ENCODE measurements around the gene TLCD3A.

The TLCD3A gene

DNA sequence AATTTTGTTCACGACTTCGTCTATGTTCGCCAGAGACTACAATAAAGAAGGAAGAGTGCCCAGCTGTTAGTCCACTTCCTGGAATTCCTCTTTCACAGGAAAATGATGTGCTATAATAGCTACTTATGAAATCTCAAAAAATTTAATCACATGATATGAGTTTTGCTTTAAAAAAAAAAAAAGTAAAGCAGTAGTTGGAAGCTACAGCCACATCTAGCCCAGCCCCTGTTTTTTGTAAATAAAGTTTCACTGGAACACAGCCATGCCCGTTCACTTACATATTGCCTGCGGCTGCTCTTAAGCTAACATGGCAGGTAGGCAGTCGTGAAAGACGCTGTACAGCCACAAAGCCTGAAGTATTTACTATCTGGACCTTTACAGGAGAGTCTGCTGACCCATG is 33.1 kb upstream of the TLCD3A start:
- POLR2A ChIA-PET = no interaction called here
- no peak for TF ChIP-seq ZNF384 (IDR thresholded peaks at IDR 0.05)
- TF ChIP-seq ARNT (IDR thresholded peaks at IDR 0.05) = no peak
- no peak for TF ChIP-seq BHLHE40 (IDR thresholded peaks at IDR 0.05; ENCODE audit: borderline replicate concordance)
- TF ChIP-seq FOXA1 (IDR thresholded peaks at IDR 0.05) = no peak
- TF ChIP-seq SP1 (IDR thresholded peaks at IDR 0.05) = no peak
- TF ChIP-seq FOXK2 (IDR thresholded peaks at IDR 0.05) = no peak
- no peak for TF ChIP-seq NFRKB (IDR thresholded peaks at IDR 0.05)
- TF ChIP-seq, protein P1, sequence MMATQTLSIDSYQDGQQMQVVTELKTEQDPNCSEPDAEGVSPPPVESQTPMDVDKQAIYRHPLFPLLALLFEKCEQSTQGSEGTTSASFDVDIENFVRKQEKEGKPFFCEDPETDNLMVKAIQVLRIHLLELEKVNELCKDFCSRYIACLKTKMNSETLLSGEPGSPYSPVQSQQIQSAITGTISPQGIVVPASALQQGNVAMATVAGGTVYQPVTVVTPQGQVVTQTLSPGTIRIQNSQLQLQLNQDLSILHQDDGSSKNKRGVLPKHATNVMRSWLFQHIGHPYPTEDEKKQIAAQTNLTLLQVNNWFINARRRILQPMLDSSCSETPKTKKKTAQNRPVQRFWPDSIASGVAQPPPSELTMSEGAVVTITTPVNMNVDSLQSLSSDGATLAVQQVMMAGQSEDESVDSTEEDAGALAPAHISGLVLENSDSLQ (IDR thresholded peaks at IDR 0.05) = no peak
- no peak for TF ChIP-seq ELF4 (IDR thresholded peaks at IDR 0.05)
- no peak for TF ChIP-seq HDGF (IDR thresholded peaks at IDR 0.05; ENCODE audit: borderline replicate concordance)
- no peak for TF ChIP-seq LEF1 (IDR thresholded peaks at IDR 0.05; ENCODE audit: borderline replicate concordance)
- TF ChIP-seq SUZ12 (IDR thresholded peaks at IDR 0.05) = no peak
- no peak for TF ChIP-seq FOXM1 (IDR thresholded peaks at IDR 0.05; ENCODE audit: borderline replicate concordance)
- DNase-seq (ENCODE audit: extremely low spot score) = no peak
- CTCF ChIA-PET = interaction anchor here (1.1 to 1.4 kb wide), 4 partner anchors 8 to 550 kb away, joined by 3 to 15 read pairs (median 4); no protein-coding TSS in a partner anchor

DNA sequence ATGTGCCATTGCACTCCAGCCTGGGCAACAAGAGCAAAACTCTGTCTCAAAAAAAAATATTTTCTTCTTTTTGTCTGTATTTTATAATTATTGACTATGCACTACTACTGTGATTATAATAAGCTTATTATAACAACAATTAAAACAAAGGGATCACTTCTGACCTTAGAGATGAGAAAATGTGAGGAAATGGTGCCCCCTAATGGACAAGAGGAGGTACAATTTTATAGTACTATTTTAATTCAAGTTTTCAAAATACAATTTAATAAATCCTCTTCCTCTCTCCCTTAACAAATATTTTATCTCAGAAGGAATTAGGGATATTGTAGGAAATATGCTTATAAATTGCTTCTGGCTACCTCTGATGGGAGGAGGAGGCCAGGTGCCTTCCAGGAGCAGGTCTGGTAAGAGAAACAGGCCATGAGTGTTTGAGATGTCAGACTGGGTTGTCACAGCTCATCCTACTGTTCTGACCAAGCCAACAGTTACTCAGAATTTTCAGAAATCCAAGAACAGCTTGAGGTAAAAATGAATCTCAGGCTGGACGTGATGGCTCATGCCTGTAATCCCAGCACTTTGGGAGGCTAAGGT is 31.8 kb upstream of the TLCD3A start:
- peak; percentile 43 for DNase-seq (ENCODE audit: extremely low spot score)

DNA sequence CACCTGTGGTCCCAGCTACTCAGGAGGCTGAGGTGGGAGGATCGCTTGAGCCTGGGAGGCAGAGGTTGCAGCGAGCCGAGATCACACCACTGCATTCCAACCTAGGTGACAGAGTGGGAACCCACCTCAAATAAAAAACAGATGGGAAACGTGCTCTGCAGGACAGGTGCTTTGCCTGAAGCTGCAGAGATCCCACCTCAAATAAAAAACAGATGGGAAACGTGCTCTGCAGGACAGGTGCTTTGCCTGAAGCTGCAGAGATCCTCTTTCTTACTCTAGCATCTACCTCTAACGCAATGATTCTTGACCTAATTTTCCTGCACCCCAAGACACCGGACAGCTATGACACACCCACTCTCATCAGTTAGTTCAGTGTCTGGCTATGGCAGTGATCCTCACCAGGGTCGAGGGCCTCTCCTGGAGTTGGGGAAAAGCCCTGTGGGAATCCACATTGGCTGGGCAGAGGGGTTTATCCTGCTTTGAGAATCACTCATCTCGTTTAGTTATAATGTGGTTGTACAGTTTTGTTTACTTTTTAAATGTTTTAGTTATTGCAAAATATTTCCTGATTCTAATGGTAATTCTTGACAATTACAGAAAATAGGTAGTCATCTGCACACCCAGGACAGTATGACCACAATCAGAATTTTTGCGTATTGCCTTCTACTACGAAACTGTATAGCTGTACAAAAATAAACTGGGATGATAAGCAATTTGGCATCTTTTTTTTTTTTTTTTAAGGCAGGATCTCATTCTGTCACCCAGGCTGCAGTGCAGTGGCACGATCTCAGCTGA is 29.1 kb upstream of the TLCD3A start:
- no peak for DNase-seq (ENCODE audit: extremely low spot score)
- ChIA-PET POLR2A (no interaction called here), CTCF (interaction anchor here (0.7 kb wide), 1 partner anchor 12 kb away, joined by 3 read pairs; no protein-coding TSS in a partner anchor)

More for the DNA sequence above, 31.8 kb upstream of the TLCD3A start:
- POLR2A ChIA-PET = no interaction called here
- TF ChIP-seq SUZ12 (IDR thresholded peaks at IDR 0.05) (no peak), FOXA1 (IDR thresholded peaks at IDR 0.05) (no peak), ARNT (IDR thresholded peaks at IDR 0.05) (no peak), HDGF (IDR thresholded peaks at IDR 0.05; ENCODE audit: borderline replicate concordance) (no peak), BHLHE40 (IDR thresholded peaks at IDR 0.05; ENCODE audit: borderline replicate concordance) (no peak), LEF1 (IDR thresholded peaks at IDR 0.05; ENCODE audit: borderline replicate concordance) (no peak), L3MBTL2 (conservative IDR thresholded peaks at IDR 0.05) (no peak), NFRKB (IDR thresholded peaks at IDR 0.05) (no peak), TARDBP (IDR thresholded peaks at IDR 0.05) (no peak), CTBP1 (IDR thresholded peaks at IDR 0.05; ENCODE audit: borderline replicate concordance) (no peak), FOXM1 (IDR thresholded peaks at IDR 0.05; ENCODE audit: borderline replicate concordance) (no peak), ZNF384 (IDR thresholded peaks at IDR 0.05) (no peak), SP1 (IDR thresholded peaks at IDR 0.05) (no peak), FOXK2 (IDR thresholded peaks at IDR 0.05) (no peak), ELF4 (IDR thresholded peaks at IDR 0.05) (no peak)
- TF ChIP-seq, protein P1 (IDR thresholded peaks at IDR 0.05) = no peak
- CTCF ChIA-PET = interaction anchor here (0.7 to 1.4 kb wide), 6 partner anchors 9 to 551 kb away, joined by 3 to 15 read pairs (median 4); no protein-coding TSS in a partner anchor

DNA sequence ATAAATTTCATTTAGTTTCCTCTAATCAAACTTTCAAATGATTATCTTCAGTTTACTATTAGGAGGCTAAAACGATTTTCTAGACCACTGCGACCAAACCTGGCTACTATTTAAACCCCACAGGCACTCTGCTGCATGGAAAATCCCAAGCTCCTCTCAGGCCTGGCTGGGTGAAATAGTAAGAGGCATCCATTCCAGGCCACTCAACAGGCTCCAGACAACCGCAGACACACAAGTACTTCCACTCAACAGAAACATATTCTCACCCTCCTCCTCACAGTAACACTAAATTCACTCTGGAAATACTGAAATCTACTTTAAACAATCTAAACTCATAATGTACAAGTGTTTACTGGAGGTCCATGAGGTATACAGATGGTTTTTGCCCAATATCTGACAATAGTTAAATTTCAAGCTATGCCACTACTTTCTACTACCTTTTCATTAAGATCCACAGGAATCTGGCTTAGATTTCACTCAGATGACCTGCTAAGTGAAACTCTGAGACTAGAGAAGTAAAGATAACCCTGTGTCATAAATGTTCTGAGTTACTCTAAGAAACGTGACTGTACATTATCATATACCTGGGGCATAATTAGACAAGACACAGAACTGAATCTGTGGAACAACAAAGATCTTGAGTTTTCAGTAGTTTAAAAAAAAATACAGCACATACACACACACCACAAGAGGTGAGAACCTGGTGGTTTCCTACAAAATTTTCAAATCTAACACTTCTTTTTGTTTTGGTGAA is 28.1 kb upstream of the TLCD3A start:
- POLR2A ChIA-PET = no interaction called here
- TF ChIP-seq FOXM1 (IDR thresholded peaks at IDR 0.05; ENCODE audit: borderline replicate concordance) = no peak
- no peak for TF ChIP-seq LEF1 (IDR thresholded peaks at IDR 0.05; ENCODE audit: borderline replicate concordance)
- TF ChIP-seq NFRKB (IDR thresholded peaks at IDR 0.05) = no peak
- TF ChIP-seq SUZ12 (IDR thresholded peaks at IDR 0.05) = no peak
- TF ChIP-seq L3MBTL2 (conservative IDR thresholded peaks at IDR 0.05) = no peak
- no peak for TF ChIP-seq ELF4 (IDR thresholded peaks at IDR 0.05)
- TF ChIP-seq FOXA1 (IDR thresholded peaks at IDR 0.05) = no peak
- TF ChIP-seq, protein P1 (IDR thresholded peaks at IDR 0.05) = no peak
- TF ChIP-seq ZNF384 (IDR thresholded peaks at IDR 0.05) = no peak
- no peak for DNase-seq (ENCODE audit: extremely low spot score)
- CTCF ChIA-PET = interaction anchor here (0.7 kb wide), 1 partner anchor 11 kb away, joined by 3 read pairs; no protein-coding TSS in a partner anchor

More for the DNA sequence above, 29.1 kb upstream of the TLCD3A start:
- TF ChIP-seq LEF1 (IDR thresholded peaks at IDR 0.05; ENCODE audit: borderline replicate concordance) = no peak
- TF ChIP-seq HDGF (IDR thresholded peaks at IDR 0.05; ENCODE audit: borderline replicate concordance) = no peak
- TF ChIP-seq TARDBP (IDR thresholded peaks at IDR 0.05) = no peak
- TF ChIP-seq CTBP1 (IDR thresholded peaks at IDR 0.05; ENCODE audit: borderline replicate concordance) = no peak
- TF ChIP-seq NFRKB (IDR thresholded peaks at IDR 0.05) = no peak
- no peak for TF ChIP-seq FOXM1 (IDR thresholded peaks at IDR 0.05; ENCODE audit: borderline replicate concordance)
- TF ChIP-seq ARNT (IDR thresholded peaks at IDR 0.05) = no peak
- TF ChIP-seq L3MBTL2 (conservative IDR thresholded peaks at IDR 0.05) = no peak
- TF ChIP-seq ZNF384 (IDR thresholded peaks at IDR 0.05) = no peak
- TF ChIP-seq FOXK2 (IDR thresholded peaks at IDR 0.05) = no peak
- no peak for TF ChIP-seq SUZ12 (IDR thresholded peaks at IDR 0.05)
- TF ChIP-seq, protein P1 (IDR thresholded peaks at IDR 0.05) = no peak
- TF ChIP-seq ELF4 (IDR thresholded peaks at IDR 0.05) = no peak
- TF ChIP-seq BHLHE40 (IDR thresholded peaks at IDR 0.05; ENCODE audit: borderline replicate concordance) = no peak
- no peak for TF ChIP-seq SP1 (IDR thresholded peaks at IDR 0.05)

Measured in HEK293T (cell line).